ENCODE data around the gene HNRNPD.
"Not testable (repeated sequence)": the region's sequence is repeated elsewhere in the genome, so short reads cannot be mapped to it uniquely, and the experiment has no call there.

HNRNPD gene

DNA sequence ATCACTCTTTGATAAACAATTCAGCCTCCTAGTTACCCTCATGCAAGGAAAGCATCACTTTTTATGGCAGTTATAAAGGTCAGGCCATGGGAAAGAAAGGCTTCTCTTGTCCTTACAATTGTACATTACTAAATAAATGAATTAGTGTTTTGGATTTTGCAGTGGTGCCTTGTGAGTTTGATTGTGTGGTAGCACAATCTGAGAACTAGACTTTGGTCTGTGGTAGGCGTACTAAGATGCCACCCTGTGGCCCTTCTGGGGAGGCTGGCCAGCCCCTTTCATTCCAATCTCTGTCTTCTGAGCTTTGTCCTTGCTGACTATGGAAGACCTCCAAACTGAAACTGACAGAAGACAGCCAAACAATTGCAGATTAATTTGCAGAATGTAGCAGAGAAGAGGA lies 14.6 kb upstream of the HNRNPD start:
- Histone ChIP-seq H3K36me3 (ENCODE audit: control insufficient read depth, insufficient read depth, low read length) (no peaks in the 10 kb centered on the region), H3K27me3 (replicated peaks; ENCODE audit: control insufficient read depth, insufficient read depth, low read length) (no peaks in the 10 kb centered on the region), H3K4me3 (replicated peaks; ENCODE audit: low read depth, low read length) (no peak overlapping the region)
- no peak for DNase-seq (ENCODE audit: extremely low read depth, insufficient read length)
- TF ChIP-seq, protein P1, sequence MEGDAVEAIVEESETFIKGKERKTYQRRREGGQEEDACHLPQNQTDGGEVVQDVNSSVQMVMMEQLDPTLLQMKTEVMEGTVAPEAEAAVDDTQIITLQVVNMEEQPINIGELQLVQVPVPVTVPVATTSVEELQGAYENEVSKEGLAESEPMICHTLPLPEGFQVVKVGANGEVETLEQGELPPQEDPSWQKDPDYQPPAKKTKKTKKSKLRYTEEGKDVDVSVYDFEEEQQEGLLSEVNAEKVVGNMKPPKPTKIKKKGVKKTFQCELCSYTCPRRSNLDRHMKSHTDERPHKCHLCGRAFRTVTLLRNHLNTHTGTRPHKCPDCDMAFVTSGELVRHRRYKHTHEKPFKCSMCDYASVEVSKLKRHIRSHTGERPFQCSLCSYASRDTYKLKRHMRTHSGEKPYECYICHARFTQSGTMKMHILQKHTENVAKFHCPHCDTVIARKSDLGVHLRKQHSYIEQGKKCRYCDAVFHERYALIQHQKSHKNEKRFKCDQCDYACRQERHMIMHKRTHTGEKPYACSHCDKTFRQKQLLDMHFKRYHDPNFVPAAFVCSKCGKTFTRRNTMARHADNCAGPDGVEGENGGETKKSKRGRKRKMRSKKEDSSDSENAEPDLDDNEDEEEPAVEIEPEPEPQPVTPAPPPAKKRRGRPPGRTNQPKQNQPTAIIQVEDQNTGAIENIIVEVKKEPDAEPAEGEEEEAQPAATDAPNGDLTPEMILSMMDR (IDR thresholded peaks at IDR 0.05; ENCODE audit: insufficient read depth, low read length, poor library complexity, severe bottlenecking) = no peak

DNA sequence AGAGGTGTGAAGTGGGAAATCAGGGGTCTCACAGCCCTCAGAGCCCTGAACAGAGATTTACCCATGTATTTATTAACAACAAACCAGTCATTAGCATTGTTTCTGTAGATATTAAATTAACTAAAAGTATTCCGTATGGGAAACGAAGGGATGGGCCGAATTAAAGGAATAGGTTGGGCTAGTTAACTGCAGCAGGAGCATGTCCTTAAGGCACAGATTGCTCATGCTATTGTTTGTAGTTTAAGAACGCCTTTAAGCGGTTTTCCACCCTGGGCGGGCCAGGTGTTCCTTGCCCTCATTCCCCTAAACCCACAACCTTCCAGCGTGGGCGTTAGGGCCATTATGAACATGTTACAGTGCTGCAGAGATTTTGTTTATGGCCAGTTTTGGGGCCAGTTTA lies 12.5 kb upstream of the HNRNPD start:
- not testable (repeated sequence) for H3K36me3 ChIP-seq (ENCODE audit: control insufficient read depth, insufficient read depth, low read length); H3K27me3 ChIP-seq (replicated peaks; ENCODE audit: control insufficient read depth, insufficient read depth, low read length); H3K4me3 ChIP-seq (replicated peaks; ENCODE audit: low read depth, low read length); DNase-seq (ENCODE audit: extremely low read depth, insufficient read length)

DNA sequence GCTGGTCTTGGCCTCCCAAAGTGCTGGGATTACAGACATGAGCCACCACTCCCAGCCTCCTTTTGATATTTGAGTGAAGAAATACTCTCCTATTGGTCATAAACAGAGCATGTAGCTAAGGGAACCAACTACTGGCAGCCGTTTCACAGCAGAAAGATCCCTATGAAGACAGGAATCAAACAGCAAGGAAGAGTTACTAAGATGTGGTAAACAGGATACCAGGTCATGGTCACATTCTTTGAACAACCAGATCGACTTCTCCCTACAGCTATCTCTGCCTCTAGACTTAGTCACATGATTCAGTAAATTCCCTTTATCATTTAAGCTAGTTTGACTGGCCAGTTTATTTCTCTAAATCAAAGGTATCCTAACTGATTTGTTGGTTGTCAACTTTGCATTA lies 9.0 kb upstream of the HNRNPD start:
- Histone ChIP-seq H3K27me3 (replicated peaks; ENCODE audit: control insufficient read depth, insufficient read depth, low read length) (no peaks in the 10 kb centered on the region), H3K36me3 (ENCODE audit: control insufficient read depth, insufficient read depth, low read length) (no peaks in the 10 kb centered on the region), H3K4me3 (replicated peaks; ENCODE audit: low read depth, low read length) (no peak overlapping the region)
- no peak for DNase-seq (ENCODE audit: extremely low read depth, insufficient read length)
- TF ChIP-seq, protein P1 (IDR thresholded peaks at IDR 0.05; ENCODE audit: insufficient read depth, low read length, poor library complexity, severe bottlenecking) = no peak

DNA sequence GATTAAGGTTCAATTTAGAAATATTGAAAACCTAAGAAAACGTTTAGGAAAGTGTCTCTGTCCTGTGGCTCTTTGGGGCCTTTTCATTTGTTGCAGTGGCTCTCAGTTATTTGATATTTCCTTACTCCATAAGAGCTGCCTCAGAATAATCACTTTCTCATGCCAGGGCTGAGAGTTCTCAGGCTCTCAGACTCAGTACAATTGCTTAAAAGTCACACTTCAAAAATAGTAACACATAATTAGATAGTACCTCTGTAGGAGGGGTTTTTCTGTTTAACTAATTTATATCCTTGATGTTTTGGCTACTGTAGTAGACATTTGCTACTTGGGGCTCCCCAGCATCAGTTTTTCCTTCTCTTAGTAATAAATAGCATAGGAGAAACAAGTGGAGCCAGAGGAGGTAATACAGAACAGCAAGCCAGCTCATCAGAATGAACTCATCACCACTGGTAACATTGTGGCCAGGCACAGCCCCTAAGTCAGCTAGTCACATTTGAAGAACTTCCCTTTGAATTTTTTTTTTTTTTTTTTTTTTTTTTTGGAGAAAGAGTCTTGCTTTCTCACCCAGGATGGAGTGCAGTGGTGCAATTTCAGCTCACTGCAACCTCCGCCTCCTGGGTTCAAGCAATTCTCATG lies 8.0 kb upstream of the HNRNPD start:
- TF ChIP-seq, protein P1 (IDR thresholded peaks at IDR 0.05; ENCODE audit: insufficient read depth, low read length, poor library complexity, severe bottlenecking) = no peak
- DNase-seq (ENCODE audit: extremely low read depth, insufficient read length) = no peak
- H3K36me3 ChIP-seq (ENCODE audit: control insufficient read depth, insufficient read depth, low read length) = no peaks in the 10 kb centered on the region
- H3K4me3 ChIP-seq (replicated peaks; ENCODE audit: low read depth, low read length) = no peak overlapping the region
- no peaks in the 10 kb centered on the region for H3K27me3 ChIP-seq (replicated peaks; ENCODE audit: control insufficient read depth, insufficient read depth, low read length)

DNA sequence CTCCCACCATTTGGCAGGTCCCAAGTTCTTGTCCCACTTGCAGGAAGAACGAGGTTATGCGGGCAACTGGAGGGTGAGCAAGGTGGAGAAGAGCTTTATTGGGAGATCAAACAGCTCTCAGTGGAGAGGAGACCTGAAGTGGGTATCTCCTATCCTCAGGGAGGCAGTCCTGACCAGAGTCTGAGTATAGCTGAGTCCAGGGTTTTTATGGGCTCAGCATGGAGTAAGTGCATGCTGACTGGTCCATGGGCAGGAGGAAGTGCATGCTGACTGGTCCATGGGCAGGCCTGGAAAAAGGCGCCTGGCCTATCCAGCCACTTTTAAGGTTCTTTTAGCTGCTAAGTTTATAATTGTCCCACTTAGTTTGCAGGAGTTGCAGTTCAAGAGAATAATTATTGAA lies 7.4 kb upstream of the HNRNPD start:
- no peak overlapping the region for H3K4me3 ChIP-seq (replicated peaks; ENCODE audit: low read depth, low read length)
- H3K27me3 ChIP-seq (replicated peaks; ENCODE audit: control insufficient read depth, insufficient read depth, low read length) = no peaks in the 10 kb centered on the region
- H3K36me3 ChIP-seq (ENCODE audit: control insufficient read depth, insufficient read depth, low read length) = no peaks in the 10 kb centered on the region
- DNase-seq (ENCODE audit: extremely low read depth, insufficient read length) = no peak
- TF ChIP-seq, protein P1 (IDR thresholded peaks at IDR 0.05; ENCODE audit: insufficient read depth, low read length, poor library complexity, severe bottlenecking) = no peak

DNA sequence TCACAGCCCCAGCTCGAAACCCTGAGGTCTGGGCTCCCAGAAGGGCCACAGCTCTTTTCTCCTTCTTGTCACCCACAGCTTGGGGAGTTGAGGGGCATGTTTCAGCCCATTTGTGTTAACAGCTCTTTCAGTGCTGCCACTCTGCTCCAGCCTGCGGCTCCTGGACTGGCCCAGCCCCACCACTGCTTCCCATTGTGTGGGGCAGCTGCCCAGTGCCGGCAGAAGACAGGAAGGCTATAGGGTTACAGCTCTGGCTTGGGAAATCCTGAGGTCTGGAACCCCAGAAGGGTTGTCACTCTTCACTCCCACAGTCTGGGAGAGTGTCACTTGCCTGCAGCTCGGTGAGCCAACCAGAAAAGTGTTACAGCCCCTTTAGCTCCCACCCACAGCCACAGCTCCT lies 7.0 kb upstream of the HNRNPD start:
- TF ChIP-seq, protein P1 (IDR thresholded peaks at IDR 0.05; ENCODE audit: insufficient read depth, low read length, poor library complexity, severe bottlenecking) = no peak
- Histone ChIP-seq H3K4me3 (replicated peaks; ENCODE audit: low read depth, low read length) (no peak overlapping the region), H3K36me3 (ENCODE audit: control insufficient read depth, insufficient read depth, low read length) (no peaks in the 10 kb centered on the region), H3K27me3 (replicated peaks; ENCODE audit: control insufficient read depth, insufficient read depth, low read length) (no peaks in the 10 kb centered on the region)
- no peak for DNase-seq (ENCODE audit: extremely low read depth, insufficient read length)
